Prostate gland (tissue), 2 donors: ENCODE measurements around the gene TRIO.

Source experiments
- CTCF ChIP-seq, 4 experiments: fragments of 200-600 bp in 2 of 4; fragments of 450-650 bp in 2 of 4; sonication (generic) in 2 of 4; IDR thresholded peaks; 1 replicate in 3 of 4; 2 replicates in 1 of 4; pipeline ENCODE4 v1.5.1; 2016 to 2019; ENCODE audit warnings: antibody characterized with exemption in 4 of 4, mild to moderate bottlenecking in 2 of 4, moderate library complexity in 2 of 4
- POLR2A ChIP-seq: fragments of 450-650 bp; IDR thresholded peaks from one replicate; pipeline ENCODE4 v1.6.1; 2016; ENCODE audit warnings: antibody characterized with exemption, mild to moderate bottlenecking
- POLR2AphosphoS5 ChIP-seq: sonication (generic); formaldehyde crosslinking; IDR thresholded peaks from one replicate; pipeline ENCODE4 v1.6.1; 2017; ENCODE audit warnings: antibody characterized with exemption

- no peak for TF ChIP-seq CTCF (IDR thresholded peaks at IDR 0.05)
- no peak for TF ChIP-seq POLR2AphosphoS5
- TF ChIP-seq POLR2A = no peak
These were observed 44.5 kb downstream of the TRIO start for GRCh38 chr5:14187660-14188059.
